HepG2 (cell line): ENCODE data around the gene NMBR.

Experiments
- CHD2 ChIP-seq: IDR thresholded peaks from 2 replicates; pipeline ENCODE4 v1.6.1; 2011; ENCODE audit warnings: low read depth, low read length, improper control_type of control experiment
- EZH2 ChIP-seq: conservative IDR thresholded peaks from 2 replicates; pipeline ENCODE4 v1.6.1; 2012; ENCODE audit warnings: mild to moderate bottlenecking, low read depth, low read length, moderate library complexity
- HDAC2 ChIP-seq: sonication (generic); formaldehyde crosslinking; IDR thresholded peaks from 2 replicates; pipeline ENCODE4 v1.4.0; 2020; ENCODE audit warnings: missing genetic modification reagents
- POLR2A ChIP-seq, 2 experiments: IDR thresholded peaks; 2 replicates each; pipeline ENCODE4 v1.6.1; 2011; ENCODE audit warnings: low read depth in 2 of 2, low read length in 2 of 2, mild to moderate bottlenecking in 1 of 2, moderate library complexity in 1 of 2; ENCODE audit not compliant: insufficient read depth in 1 of 2
- RFX5 ChIP-seq: IDR thresholded peaks from 2 replicates; pipeline ENCODE4 v1.6.1; 2011; ENCODE audit warnings: low read depth, low read length, improper control_type of control experiment
- ZNF232 ChIP-seq: sonication (generic); formaldehyde crosslinking; IDR thresholded peaks from 2 replicates; pipeline ENCODE4 v1.4.0; 2020; ENCODE audit warnings: missing genetic modification reagents, borderline replicate concordance
- TF ChIP-seq, protein P1 (sequence below), 2 experiments: sonication (generic) in 1 of 2; formaldehyde crosslinking in 1 of 2; IDR thresholded peaks; 2 replicates each; pipeline versions ENCODE4 v1.4.0 to v1.6.1; 2018 to 2020; ENCODE audit warnings: missing genetic modification reagents in 2 of 2, borderline replicate concordance in 1 of 2, low read depth in 1 of 2, mild to moderate bottlenecking in 1 of 2, missing biosample characterization in 1 of 2
- TF ChIP-seq, protein P2 (sequence below): sonication (generic); formaldehyde crosslinking; IDR thresholded peaks from 2 replicates; pipeline ENCODE4 v1.5.0; 2020; ENCODE audit warnings: mild to moderate bottlenecking, missing genetic modification reagents
- TF ChIP-seq, protein P3 (sequence below): sonication (generic); formaldehyde crosslinking; IDR thresholded peaks from 2 replicates; pipeline ENCODE4 v1.5.0; 2020; ENCODE audit warnings: mild to moderate bottlenecking, missing genetic modification reagents, moderate library complexity
- TF ChIP-seq, protein P4 (sequence below): sonication (generic); formaldehyde crosslinking; IDR thresholded peaks from 2 replicates; pipeline ENCODE4 v1.4.0; 2020; ENCODE audit warnings: missing genetic modification reagents, low read depth, mild to moderate bottlenecking, borderline replicate concordance

DNA sequence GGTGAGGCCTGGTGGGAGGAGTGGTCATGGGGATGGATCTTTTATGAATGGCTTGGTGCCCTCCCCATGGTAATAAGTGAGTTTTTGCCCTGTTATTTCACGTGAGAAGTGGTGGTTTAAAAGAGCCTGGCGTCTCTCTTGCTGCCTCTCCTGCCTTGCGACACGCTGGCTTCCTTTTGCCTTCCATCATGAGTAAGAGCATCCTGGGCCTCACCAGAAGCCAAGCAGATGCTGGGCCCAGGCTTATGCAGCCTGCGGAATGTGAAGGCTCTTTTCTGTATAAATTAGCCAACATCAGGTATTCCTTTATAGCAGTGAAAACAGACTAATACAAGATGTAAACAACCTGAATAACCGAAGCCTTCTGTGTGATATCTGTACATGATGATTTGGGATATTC lies 27.8 kb upstream of the NMBR start:
- TF ChIP-seq ZNF232 (no peak), POLR2A (IDR thresholded peaks at IDR 0.05; ENCODE audit: insufficient read depth in 1 of 2, low read depth in 2 of 2, low read length in 2 of 2) (no peak), CHD2 (no peak), RFX5 (no peak), EZH2 (no peak), HDAC2 (CRISPR knock-in tag) (no peak)
- TF ChIP-seq, protein P1, sequence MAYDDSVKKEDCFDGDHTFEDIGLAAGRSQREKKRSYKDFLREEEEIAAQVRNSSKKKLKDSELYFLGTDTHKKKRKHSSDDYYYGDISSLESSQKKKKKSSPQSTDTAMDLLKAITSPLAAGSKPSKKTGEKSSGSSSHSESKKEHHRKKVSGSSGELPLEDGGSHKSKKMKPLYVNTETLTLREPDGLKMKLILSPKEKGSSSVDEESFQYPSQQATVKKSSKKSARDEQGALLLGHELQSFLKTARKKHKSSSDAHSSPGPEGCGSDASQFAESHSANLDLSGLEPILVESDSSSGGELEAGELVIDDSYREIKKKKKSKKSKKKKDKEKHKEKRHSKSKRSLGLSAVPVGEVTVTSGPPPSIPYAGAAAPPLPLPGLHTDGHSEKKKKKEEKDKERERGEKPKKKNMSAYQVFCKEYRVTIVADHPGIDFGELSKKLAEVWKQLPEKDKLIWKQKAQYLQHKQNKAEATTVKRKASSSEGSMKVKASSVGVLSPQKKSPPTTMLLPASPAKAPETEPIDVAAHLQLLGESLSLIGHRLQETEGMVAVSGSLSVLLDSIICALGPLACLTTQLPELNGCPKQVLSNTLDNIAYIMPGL (CRISPR knock-in tag; IDR thresholded peaks at IDR 0.05; ENCODE audit: borderline replicate concordance in 1 of 2, low read depth in 1 of 2): no peak
- TF ChIP-seq, protein P2, sequence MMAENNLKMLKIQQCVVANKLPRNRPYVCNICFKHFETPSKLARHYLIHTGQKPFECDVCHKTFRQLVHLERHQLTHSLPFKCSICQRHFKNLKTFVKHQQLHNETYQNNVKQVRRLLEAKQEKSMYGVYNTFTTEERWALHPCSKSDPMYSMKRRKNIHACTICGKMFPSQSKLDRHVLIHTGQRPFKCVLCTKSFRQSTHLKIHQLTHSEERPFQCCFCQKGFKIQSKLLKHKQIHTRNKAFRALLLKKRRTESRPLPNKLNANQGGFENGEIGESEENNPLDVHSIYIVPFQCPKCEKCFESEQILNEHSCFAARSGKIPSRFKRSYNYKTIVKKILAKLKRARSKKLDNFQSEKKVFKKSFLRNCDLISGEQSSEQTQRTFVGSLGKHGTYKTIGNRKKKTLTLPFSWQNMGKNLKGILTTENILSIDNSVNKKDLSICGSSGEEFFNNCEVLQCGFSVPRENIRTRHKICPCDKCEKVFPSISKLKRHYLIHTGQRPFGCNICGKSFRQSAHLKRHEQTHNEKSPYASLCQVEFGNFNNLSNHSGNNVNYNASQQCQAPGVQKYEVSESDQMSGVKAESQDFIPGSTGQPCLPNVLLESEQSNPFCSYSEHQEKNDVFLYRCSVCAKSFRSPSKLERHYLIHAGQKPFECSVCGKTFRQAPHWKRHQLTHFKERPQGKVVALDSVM (CRISPR knock-in tag): no peak
- TF ChIP-seq, protein P3, sequence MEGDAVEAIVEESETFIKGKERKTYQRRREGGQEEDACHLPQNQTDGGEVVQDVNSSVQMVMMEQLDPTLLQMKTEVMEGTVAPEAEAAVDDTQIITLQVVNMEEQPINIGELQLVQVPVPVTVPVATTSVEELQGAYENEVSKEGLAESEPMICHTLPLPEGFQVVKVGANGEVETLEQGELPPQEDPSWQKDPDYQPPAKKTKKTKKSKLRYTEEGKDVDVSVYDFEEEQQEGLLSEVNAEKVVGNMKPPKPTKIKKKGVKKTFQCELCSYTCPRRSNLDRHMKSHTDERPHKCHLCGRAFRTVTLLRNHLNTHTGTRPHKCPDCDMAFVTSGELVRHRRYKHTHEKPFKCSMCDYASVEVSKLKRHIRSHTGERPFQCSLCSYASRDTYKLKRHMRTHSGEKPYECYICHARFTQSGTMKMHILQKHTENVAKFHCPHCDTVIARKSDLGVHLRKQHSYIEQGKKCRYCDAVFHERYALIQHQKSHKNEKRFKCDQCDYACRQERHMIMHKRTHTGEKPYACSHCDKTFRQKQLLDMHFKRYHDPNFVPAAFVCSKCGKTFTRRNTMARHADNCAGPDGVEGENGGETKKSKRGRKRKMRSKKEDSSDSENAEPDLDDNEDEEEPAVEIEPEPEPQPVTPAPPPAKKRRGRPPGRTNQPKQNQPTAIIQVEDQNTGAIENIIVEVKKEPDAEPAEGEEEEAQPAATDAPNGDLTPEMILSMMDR (CRISPR knock-in tag): no peak
- TF ChIP-seq, protein P4, sequence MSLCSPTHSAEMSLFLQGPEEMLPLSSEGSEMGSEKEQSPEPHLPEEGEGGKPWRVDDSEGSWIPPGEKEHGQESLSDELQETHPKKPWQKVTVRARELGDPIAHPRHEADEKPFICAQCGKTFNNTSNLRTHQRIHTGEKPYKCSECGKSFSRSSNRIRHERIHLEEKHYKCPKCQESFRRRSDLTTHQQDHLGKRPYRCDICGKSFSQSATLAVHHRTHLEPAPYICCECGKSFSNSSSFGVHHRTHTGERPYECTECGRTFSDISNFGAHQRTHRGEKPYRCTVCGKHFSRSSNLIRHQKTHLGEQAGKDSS (CRISPR knock-in tag): no peak
